HEK293 (cell line): ENCODE data around the gene IP6K3.

Experiments used
- YY1 ChIP-seq: fragments of 450-650 bp; formaldehyde crosslinking; IDR thresholded peaks from 2 replicates; pipeline ENCODE4 v1.5.1; 2018; ENCODE audit warnings: missing biosample characterization, missing genetic modification characterization
- ZBTB21 ChIP-seq: fragments of 450-650 bp; formaldehyde crosslinking; IDR thresholded peaks from 2 replicates; pipeline ENCODE4 v1.5.1; 2017; ENCODE audit warnings: missing biosample characterization, missing genetic modification characterization
- ZNF76 ChIP-seq: fragments of 450-650 bp; formaldehyde crosslinking; IDR thresholded peaks from 2 replicates; pipeline ENCODE4; 2016; ENCODE audit warnings: low read depth, missing biosample characterization, missing genetic modification characterization, borderline replicate concordance
- TF ChIP-seq, protein P1 (sequence below): fragments of 450-650 bp; formaldehyde crosslinking; IDR thresholded peaks from 2 replicates; pipeline ENCODE4 v1.5.1; 2016; ENCODE audit warnings: missing biosample characterization, missing genetic modification characterization
- TF ChIP-seq, protein P2 (sequence below): fragments of 450-650 bp; formaldehyde crosslinking; IDR thresholded peaks from 2 replicates; pipeline ENCODE4 v1.5.1; 2016; ENCODE audit warnings: missing biosample characterization, missing genetic modification characterization, borderline replicate concordance

DNA sequence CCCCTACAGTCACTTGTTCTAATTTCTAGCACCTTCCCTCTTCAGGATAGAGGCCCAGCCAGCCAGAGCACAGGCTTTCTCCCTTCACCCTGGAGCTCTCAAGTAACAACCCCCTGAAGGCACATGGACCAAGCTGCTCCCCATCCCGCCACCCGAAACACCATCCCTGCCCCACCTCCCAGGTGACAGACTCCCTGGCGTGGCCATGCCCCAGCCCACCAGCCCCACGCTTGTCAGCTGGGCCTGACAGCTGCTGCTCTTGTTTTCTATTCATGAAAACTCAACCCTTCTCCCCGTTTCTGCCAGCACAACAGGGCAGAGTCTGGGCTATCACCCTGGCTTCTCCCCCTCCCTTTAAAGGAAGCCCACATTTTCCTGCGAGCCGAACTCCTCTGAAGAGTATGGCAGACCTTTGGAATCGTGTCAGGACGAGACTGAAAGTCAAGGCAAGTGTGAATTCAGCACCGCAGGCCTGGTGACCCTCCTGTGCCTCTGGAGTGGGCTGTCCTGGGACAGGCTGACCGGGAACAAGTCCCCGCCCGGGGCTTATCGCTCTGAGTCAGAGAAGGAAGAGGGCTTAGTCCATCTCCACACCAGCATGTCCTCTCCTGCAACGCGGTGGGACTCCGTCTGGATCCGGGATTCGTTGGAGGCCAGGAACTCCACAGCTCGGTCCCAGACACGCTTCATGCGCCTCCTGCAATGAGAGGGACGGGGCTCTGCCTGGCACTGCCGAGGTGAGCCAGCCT, 25.6 kb upstream of the IP6K3 start:
- TF ChIP-seq, protein P1, sequence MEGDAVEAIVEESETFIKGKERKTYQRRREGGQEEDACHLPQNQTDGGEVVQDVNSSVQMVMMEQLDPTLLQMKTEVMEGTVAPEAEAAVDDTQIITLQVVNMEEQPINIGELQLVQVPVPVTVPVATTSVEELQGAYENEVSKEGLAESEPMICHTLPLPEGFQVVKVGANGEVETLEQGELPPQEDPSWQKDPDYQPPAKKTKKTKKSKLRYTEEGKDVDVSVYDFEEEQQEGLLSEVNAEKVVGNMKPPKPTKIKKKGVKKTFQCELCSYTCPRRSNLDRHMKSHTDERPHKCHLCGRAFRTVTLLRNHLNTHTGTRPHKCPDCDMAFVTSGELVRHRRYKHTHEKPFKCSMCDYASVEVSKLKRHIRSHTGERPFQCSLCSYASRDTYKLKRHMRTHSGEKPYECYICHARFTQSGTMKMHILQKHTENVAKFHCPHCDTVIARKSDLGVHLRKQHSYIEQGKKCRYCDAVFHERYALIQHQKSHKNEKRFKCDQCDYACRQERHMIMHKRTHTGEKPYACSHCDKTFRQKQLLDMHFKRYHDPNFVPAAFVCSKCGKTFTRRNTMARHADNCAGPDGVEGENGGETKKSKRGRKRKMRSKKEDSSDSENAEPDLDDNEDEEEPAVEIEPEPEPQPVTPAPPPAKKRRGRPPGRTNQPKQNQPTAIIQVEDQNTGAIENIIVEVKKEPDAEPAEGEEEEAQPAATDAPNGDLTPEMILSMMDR (tag by site-specific recombination) = no peak
- TF ChIP-seq, protein P2, sequence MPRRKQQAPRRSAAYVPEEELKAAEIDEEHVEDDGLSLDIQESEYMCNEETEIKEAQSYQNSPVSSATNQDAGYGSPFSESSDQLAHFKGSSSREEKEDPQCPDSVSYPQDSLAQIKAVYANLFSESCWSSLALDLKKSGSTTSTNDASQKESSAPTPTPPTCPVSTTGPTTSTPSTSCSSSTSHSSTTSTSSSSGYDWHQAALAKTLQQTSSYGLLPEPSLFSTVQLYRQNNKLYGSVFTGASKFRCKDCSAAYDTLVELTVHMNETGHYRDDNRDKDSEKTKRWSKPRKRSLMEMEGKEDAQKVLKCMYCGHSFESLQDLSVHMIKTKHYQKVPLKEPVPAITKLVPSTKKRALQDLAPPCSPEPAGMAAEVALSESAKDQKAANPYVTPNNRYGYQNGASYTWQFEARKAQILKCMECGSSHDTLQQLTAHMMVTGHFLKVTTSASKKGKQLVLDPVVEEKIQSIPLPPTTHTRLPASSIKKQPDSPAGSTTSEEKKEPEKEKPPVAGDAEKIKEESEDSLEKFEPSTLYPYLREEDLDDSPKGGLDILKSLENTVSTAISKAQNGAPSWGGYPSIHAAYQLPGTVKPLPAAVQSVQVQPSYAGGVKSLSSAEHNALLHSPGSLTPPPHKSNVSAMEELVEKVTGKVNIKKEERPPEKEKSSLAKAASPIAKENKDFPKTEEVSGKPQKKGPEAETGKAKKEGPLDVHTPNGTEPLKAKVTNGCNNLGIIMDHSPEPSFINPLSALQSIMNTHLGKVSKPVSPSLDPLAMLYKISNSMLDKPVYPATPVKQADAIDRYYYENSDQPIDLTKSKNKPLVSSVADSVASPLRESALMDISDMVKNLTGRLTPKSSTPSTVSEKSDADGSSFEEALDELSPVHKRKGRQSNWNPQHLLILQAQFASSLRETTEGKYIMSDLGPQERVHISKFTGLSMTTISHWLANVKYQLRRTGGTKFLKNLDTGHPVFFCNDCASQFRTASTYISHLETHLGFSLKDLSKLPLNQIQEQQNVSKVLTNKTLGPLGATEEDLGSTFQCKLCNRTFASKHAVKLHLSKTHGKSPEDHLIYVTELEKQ (tag by site-specific recombination) = no peak
- TF ChIP-seq YY1 (tag by site-specific recombination) (no peak), ZNF76 (no peak), ZBTB21 (no peak)
